ENCODE data around the gene ACADM.
"Not testable (repeated sequence)": the region's sequence is repeated elsewhere in the genome, so short reads cannot be mapped to it uniquely, and the experiment has no call there.

Gene ACADM

DNA sequence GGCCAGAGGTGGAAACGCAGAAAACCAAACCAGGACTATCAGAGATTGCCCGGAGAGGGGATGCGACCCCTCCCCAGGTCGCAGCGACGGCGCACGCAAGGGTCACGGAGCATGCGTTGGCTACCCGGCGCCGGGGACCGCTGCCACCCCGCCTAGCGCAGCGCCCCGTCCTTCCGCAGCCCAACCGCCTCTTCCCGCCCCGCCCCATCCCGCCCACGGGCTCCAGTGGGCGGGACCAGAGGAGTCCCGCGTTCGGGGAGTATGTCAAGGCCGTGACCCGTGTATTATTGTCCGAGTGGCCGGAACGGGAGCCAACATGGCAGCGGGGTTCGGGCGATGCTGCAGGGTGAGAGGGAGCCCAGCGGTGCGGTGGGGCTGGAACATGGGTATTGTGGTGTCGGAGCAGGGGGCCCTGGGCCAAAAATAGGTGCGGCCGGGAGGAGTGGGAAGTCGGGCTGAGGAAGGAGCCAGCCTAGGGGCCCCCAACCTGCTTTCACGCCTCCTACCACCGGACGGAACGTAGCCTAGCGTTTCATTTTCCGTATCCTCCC, at the start of gene ACADM:
Gene ACADM, plus strand, starts transcription at position 238 of the 551 bp plus-strand sequence. Its CDS starts 79 bp downstream, at position 317.
- DNase-seq = peak; percentile 76

DNA sequence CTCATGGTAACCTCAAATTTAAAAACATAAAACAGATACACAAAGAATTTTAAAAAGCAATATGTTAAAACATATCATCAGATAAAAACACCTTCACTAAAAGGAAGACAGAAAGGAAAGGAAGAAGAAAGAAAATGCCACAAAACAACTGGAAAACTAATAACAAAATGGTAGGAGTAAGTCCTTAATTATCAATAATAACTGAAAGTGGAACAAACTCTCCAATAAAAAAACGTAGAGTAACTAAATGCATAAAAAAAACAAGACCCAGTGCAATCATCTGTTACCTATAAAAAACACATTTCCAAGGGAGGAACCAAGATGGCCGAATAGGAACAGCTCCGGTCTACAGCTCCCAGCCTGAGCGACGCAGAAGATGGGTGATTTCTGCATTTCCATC, 47.1 kb upstream of the ACADM start:
- no peak for DNase-seq

DNA sequence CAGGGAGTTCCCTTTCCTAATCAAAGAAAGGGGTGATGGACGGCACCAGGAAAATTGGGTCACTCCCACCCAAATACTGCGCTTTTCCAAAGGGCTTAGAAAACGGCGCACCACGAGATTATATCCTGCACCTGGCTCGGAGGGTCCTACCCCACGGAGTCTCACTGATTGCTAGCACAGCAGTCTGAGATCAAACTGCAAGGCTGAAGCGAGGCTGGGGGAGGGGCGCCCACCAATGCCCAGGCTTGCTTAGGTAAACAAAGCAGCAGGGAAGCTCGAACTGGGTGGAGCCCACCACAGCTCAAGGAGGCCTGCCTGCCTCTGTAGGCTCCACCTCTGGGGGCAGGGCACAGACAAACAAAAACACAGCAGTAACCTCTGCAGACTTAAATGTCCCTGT, 46.5 kb upstream of the ACADM start:
- not testable (repeated sequence) for DNase-seq

DNA sequence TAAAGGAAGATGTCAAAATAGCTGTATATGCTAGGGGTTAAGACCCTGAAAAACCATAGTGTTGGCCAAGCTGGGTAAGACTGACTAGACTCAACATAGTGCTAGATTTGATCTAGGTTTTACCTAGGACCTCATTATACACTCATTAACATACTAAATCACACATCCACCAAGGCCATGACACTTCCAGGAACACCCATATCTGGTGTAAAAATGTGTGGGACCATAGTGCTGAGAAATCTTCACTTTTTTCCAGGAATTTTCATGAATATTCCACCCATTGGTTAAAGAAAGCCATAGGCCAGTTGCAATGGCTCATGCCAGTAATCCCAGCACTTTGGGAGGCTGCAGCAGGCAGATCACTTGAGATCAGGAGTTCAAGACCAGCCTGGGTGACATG, 34.0 kb upstream of the ACADM start:
- no peak for DNase-seq

DNA sequence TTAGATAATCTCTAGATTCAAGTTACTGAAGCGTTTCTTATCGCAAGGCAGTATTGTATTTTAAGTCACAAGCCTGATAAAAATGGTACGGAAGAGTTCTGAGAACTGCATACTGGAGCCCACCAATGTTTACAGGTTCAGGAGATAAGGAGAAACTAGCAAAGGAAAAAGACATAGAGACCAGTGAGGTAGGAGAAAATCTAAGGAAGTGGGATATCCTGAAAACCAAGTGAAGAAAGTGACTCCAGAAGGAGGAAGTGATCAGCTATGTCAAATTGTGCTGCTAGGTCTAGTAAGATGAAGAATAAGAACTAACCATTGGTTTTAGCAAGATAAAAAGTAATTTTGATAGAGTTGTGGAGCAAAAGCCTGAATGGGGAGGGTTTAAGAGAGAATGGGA, 31.0 kb upstream of the ACADM start:
- no peak for DNase-seq

DNA sequence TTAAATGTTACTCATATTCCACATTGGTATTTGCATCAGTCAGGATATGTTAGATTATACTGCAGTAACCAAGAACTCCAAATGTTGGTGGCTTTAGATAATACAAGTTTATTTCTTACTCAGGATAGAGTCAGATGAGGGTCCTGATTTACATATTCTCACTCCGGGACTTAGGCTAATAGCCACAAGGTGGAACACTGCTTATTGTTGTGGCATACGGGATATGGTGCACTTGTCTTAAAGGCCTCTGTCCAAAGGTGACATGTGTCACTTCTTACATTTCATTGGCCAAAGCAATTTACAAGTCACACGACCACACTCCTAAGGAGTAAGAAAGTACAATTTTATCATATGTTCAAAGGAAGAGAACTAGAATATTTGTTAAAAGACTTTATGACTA, 28.5 kb upstream of the ACADM start:
- no peak for DNase-seq

DNA sequence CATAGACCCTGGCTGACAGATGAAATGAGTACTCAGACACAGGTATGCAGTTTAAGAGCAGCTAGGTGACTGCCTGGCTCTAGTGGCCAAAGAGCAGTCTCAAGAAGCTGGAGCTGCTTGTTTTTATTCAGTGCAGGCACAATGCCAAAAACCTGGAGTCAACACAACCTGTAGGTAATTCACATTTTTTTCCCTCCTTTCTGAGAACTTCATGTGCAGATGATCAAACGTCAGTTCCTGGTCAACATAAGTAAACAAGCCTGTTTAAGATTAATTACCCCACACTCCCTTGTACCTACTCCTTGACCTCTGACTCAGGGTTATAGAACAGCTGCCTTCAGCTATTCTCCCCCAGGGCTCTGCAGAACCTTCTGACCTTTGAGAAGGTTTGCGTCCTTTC, 17.3 kb upstream of the ACADM start:
- no peak for DNase-seq

DNA sequence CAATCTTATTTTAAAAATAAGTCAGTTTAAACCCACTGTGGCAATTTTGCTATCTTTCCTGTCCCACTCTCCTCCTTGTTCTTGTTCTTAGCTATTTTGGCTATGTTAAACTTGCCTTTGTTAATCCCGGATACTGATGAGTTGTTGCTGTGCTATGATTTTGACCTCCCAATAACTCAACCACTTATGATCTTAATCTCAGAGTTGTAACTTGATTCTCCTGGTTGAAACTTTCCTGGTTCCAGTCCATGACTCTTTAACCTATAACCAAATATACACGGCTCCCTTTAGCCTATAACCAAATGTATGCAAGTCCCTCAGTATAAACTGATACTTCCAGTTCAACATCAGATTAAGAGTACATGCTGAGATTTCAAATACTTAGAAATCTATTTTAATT, 15.6 kb upstream of the ACADM start:
- no peak for DNase-seq

DNA sequence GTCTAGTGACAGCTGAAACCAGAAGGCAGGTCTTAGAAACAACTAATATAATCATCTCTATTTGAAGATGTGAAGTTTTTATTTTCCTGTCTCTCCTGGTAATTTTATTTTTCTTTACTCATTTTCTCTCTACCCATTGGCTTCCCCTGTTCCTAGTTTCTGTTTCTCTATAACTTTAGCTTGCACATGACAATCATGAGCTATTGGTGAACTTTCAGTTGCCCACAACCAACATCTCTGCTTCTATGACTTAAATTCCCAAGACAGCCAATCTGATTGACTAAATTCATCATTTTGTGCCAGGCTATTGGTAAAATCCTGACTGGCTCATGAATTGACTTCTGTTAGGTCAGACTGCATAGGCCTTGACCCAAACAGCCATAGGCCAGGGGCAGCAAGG, 13.7 kb upstream of the ACADM start:
- DNase-seq = no peak

DNA sequence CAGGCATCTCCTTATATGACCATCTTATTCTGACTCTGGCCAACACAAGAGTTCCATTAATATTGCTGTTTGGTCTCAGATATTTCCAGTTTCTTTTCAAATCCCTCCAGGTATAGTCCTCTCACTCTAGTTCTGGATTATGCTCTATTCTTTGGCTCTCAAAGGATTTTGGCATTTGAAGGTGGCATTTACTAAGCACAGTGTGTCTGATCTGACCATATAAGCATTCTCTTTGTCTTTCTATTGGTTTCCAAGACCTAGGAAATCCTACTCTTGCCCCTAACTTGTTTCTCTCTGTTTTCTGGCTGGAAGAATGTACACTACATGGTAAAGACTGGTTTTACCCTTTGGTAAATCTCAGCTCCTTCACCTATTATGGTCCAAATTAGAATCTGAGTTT, 12.7 kb upstream of the ACADM start:
- no peak for DNase-seq

DNA sequence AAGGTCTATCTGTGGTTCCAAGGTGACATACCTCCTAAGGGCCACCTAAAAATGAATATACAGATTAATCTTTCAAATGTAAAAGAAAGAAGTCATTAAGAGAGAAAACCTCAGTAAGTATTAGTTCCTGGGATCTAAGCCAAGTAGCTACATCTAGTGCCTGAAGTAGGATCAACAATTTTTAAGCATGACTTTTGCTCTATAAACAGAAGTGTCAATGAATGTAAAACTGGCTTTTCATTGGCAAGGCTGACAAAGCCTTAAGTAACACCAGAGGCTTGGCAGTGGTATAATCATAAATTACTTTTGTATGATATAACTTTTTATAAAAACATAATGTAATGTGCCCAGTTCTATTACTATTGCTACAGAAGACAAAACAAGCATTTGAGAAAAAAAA, 12.2 kb upstream of the ACADM start:
- no peak for DNase-seq

DNA sequence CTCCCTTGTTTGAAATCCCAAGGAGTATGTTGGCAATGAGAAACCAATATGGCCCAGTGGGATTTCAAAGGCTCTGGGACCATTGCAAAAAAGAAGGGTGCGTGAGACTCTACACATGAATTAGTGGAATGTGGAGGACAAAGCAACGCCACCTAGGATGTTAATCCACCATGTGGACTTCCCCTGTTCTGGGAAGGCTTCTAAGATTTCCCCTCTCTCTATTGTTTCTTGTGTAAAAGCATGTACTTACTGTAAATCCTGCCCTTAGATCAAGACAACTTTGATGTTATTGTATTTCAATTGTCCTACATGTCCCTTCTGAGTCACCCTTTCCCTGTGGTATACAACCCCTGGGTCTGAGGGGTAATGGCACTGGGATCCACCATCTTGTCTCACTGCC, 4.7 kb upstream of the ACADM start:
- DNase-seq = no peak

DNA sequence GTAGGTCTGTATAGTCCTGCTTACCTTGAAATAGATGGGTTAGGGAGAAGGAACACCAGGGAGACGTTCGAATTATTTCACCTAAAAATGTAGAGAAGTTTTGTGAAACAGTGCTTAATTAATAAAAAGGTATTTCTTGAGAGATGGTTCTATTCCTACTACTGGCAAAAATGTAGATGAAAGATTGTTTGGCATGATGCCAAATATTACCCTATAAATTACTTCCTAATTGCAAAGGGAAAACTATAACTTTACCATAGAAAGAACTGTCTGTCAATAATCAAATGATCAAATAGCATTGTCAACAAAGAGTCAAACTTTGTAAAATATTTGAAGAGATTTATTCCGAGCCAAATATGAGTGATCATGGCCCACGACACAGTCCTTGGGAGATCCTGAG, 4.2 kb upstream of the ACADM start:
- DNase-seq = no peak

DNA sequence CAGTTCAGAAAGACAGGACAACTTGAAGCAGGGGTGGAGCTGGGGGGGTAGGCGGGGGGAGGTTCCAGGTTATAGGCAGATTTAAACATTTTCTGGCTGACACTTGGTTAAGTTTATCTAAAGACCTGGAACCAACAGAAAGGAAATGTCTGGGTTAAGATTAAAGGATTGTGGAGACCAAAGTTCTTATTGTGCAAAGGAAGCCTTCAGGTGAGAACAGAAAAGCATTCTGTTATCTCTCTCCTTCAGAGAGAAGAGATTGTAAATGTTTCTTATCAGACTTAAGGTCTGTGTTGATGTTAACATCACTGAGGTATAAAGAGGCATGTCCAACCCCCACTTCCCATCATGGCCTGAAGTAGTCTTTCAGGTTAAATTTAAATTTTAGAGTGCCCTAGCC, 3.7 kb upstream of the ACADM start:
- no peak for DNase-seq

DNA sequence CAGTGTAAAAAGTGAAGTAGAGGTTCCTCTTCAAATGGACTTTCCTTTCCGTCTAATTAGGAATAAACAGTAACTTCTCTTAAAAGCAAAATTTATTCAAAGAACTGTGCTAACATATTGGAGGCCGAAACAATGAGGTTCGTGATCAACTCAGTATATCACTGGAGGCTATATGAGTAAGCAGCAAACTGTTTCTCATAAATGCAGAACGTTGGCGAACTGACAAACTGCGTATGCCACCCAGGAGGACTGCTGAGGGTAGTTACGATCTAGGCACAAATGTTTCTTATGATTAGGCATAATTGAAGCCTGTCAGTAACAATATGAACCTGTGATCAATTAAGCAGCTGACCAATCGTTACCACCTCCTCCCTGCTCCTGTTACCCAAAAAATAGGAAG, 2.3 kb upstream of the ACADM start:
- DNase-seq = not testable (repeated sequence)

DNA sequence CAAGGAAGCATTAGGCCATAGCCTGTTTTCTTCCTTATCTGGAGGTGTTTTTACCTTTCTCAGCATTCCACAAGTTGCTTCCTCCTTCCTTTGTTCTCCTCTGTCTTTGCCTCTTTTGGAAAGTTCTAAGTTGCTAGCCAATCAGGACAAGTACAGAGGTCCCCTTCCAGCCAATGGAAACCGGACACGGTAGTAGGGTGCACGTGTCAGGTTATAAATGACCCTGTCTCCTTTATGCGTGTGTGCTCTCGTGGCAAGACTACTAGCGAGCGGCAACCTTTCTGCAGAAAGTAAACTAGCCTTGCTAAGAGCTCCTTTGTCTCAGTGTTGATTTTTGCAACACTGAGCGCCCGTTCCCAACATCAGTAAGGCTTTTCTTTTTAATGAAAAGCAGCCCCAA, 1.5 kb upstream of the ACADM start:
- DNase-seq = no peak

DNA sequence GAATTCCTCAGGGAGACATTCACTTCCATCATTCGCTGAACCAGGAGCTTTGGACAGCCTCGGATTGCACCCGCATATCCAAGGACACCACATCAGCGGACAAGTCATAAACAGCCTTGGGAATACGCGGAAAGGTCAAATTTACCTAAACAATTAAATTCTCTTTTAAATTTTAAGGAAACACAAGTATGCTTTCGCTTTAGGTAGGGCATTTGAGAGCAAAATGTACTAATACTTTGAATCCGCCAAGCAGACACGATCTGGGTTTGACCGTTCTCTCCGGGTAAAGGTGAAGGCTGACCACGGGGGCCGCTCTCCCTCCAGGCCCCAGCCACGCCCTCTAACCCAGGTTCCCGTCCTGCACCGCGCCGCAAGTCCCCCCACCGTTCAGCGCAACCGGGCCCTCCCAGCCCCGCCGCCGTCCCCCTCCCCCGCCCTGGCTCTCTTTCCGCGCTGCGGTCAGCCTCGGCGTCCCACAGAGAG, 479 bp upstream of the ACADM start:
- DNase-seq = peak; percentile 67

DNA sequence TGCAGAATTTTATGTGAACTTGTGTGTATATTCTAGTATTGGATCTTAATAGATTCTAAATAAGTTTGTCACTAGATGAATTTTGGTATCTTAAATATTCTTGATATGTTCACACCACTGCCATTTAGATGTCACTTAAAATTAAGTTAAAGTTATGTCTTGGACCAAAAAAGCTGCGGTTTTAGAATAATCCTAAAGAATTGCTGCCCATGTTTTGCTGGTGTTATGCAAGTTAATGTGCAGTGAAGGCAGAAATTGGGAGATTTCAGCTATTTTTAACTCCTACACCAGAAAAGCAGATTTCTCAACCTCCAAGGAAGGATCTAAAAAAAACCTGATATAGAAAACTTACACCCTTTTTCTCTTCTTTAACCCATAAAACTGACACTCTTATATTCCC, 757 bp downstream of the ACADM start:
- DNase-seq = no peak

DNA sequence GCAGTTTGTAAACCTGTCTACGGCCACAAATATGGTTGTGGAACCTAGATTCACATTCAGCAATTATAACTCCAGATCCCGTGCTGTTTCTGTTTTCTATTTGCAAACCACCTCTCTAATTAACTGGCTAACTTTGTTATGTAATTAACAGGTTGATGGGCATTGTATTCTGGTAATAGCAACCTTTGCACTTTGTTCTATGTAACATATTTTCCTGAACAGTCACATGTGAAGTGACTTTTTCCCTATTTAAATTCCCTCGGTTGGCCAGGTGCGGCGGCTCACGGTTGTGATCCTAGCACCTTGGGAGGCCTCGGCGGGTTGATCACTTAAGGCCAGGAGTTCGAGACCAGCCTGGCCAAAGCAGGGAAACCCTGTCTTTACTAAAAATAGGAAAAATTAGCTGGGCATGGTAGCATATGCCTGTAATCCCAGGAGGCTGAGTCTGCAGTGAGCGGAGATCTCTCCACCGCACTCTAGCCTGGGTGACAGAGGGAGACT, 1.4 kb downstream of the ACADM start:
- DNase-seq = no peak

DNA sequence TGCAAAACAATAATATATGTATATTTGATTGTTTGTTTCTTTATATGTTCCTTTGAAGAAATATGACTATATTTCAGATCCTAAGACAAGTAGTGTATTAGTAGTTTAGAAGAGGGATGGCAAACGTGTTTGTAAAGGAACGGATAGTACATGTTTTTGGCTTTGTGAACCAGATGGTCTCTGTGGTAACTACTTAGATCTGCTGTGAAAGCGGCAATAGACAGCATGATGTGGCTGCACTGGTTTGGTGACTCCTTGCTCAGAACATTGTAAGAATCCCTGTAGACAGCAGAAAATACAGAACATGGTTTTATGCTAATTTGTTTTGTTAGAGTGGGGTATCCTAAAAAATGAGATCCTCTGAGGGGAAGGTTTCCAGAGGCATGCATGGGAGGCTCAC, 3.1 kb downstream of the ACADM start:
- no peak for DNase-seq

DNA sequence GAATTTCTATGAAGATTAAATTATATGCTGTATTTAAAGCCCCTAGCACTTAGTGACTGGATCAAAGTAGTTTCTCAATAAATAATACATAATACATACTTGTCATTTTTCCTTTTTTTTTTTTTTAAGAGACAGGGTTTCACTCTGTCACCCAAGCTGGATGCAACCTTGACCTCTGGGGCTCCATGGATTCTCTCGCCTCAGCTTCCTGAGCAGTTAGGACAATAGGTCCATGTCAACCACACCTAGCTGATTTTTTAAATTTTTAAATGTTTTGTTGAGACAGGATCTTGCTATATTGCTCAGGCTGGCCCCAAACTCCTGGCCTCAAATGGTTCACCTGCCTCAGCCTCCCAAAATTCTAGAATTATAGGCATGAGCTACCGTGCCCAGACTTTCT, 5.9 kb downstream of the ACADM start:
- no peak for DNase-seq

DNA sequence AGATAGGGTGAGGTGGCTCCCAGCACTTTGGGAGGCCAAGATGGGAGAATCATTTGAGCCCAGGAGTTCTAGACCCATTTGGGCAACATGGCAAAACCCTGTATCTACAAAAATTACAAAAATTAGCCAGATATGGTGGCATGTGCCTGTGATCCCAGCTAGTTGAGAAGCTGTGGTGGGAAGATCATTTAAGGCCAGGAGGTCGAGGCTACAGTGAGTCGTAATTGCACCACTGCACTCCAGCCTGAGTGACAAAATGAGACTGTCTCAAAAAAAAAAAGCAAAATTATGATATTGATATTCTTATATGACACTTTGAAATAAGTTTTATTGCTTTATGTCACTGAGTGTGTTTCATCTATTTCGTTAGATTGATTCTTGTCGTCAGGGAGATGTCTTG, 7.4 kb downstream of the ACADM start:
- no peak for DNase-seq

DNA sequence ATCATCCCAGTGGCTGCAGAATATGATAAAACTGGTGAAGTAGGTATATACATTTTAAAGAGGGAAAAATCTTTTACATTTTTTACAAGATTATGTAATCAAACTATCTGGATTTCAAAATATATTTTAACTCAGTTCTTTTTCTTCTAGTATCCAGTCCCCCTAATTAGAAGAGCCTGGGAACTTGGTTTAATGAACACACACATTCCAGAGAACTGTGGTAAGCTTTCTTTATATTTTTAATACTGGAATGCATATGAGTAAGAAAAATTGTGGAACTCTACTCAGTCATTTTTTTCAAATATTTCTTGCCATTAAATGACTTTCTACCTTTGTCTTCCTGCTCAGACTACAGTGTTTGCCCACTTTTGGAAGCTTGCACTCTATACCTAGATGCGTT, 8.2 kb downstream of the ACADM start:
- DNase-seq = no peak

DNA sequence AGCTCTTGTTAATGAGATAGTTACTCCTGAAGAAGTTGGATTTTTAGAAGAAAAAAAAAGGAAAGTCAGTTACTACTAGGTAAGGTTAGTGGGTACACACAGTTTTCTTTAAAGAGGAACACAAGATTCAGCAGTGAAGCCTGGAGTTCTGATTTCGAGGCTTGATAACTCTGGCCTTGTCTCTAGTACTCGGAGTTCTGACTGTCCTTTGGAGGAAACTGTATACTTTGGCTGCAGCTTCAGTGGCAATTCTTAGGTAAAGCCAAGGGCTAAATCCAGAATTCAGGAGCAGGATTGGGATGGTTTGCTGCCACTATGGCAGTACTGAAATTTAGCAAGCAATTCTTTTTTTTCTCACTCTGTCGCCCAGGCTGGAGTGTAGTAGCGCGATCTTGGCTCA, 9.2 kb downstream of the ACADM start:
- no peak for DNase-seq

DNA sequence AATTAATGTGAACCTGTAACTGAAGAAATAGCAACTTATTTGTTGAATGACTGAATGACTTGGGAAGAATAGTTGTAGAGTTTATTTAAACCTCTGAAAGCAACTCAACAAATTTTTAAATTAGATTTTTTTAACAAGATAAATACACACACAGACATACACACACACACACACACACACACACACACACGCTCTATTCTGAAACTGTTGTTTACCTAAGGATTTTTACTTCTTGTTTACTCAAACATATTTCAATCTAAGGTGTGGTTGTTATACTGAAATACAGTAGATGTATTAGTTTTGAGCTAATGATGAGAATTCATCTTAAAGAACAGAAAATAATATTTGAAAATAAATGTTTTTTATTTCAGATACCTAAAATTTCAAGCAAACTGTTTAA, 11.5 kb downstream of the ACADM start:
- no peak for DNase-seq

Measured in activated gamma-delta T cell treated with Interleukin-2 at 50 U/mL for 16 hours (primary cell).